Neural cell (in vitro differentiated cells): ENCODE results near the gene IFT81. TPM values are rescaled to one million over a fixed set of nuclear protein-coding genes. Genes with fewer than 3 reads are reported as not detected.

Experiments
- H2AFZ ChIP-seq: fragments of 200-600, 300-800 bp; sonication (generic), shearing (Covaris generic); 2 replicates; pipeline ENCODE4 v1.6.0; 2014; ENCODE audit warnings: low read depth, mild to moderate bottlenecking, antibody characterized with exemption, low read length, moderate library complexity
- H3F3A ChIP-seq: fragments of 200-600 bp; shearing (Covaris generic); 2 replicates; pipeline ENCODE4 v1.6.1; 2016; ENCODE audit warnings: mild to moderate bottlenecking, moderate library complexity, mixed read lengths, antibody characterized with exemption, low read length; ENCODE audit not compliant: insufficient read depth, poor library complexity, severe bottlenecking
- H3K27ac ChIP-seq: fragments of 200-600, 300-800 bp; sonication (generic), shearing (Covaris generic); 2 replicates; pipeline ENCODE4 v1.5.1; 2014; ENCODE audit warnings: mild to moderate bottlenecking, low read length, moderate library complexity
- H3K27me3 ChIP-seq: fragments of 300-800, 200-600 bp; sonication (generic), shearing (Covaris generic); 2 replicates; pipeline ENCODE4 v1.6.0; 2014; ENCODE audit warnings: mild to moderate bottlenecking, low read depth, low read length, moderate library complexity; ENCODE audit not compliant: insufficient read depth
- H3K36me3 ChIP-seq: fragments of 300-800, 200-600 bp; sonication (generic), shearing (Covaris generic); 2 replicates; pipeline ENCODE4 v1.5.1; 2014; ENCODE audit warnings: mild to moderate bottlenecking, antibody characterized with exemption, low read length, moderate library complexity; ENCODE audit not compliant: insufficient read depth
- H3K4me2 ChIP-seq: fragments of 300-800, 200-600 bp; sonication (generic), shearing (Covaris generic); 2 replicates; pipeline ENCODE4 v1.6.0; 2014; ENCODE audit warnings: mild to moderate bottlenecking, low read length
- H3K4me3 ChIP-seq: fragments of 300-800, 200-600 bp; sonication (generic), shearing (Covaris generic); 2 replicates; pipeline ENCODE4 v1.5.1; 2014; ENCODE audit warnings: mild to moderate bottlenecking, low read length, moderate library complexity
- H3K79me2 ChIP-seq: fragments of 200-600 bp; shearing (Covaris generic); replicated peaks from 2 replicates; pipeline ENCODE4 v1.6.0; 2014; ENCODE audit warnings: mild to moderate bottlenecking, low read length, moderate library complexity; ENCODE audit not compliant: insufficient read depth
- H3K9ac ChIP-seq: fragments of 300-800, 200-600 bp; sonication (generic), shearing (Covaris generic); 2 replicates; pipeline ENCODE4 v1.6.1; 2016; ENCODE audit warnings: mild to moderate bottlenecking, low read length, mixed read lengths
- H3K9me2 ChIP-seq: fragments of 200-600 bp; shearing (Covaris generic); 2 replicates; pipeline ENCODE4 v1.6.1; 2016; ENCODE audit warnings: mild to moderate bottlenecking, low read length, mixed read lengths; ENCODE audit not compliant: insufficient read depth
- H3K9me3 ChIP-seq: fragments of 200-600, 300-800 bp; sonication (generic), shearing (Covaris generic); 2 replicates; pipeline ENCODE4 v1.6.1; 2016; ENCODE audit warnings: mild to moderate bottlenecking, mixed run types, low read length, moderate library complexity, mixed read lengths
- H4K20me1 ChIP-seq: fragments of 200-600 bp; shearing (Covaris generic); 2 replicates; pipeline ENCODE4 v1.6.1; 2016; ENCODE audit warnings: mild to moderate bottlenecking, mixed run types; ENCODE audit not compliant: insufficient read depth
- CTCF ChIP-seq: fragments of 450-650 bp; IDR thresholded peaks from 2 replicates; pipeline ENCODE4 v1.5.1; 2014; ENCODE audit warnings: antibody characterized with exemption, mild to moderate bottlenecking, moderate library complexity; ENCODE audit not compliant: poor library complexity, severe bottlenecking
- EP300 ChIP-seq: fragments of 450-650 bp; conservative IDR thresholded peaks from 2 replicates; pipeline ENCODE4 v1.6.1; 2014; ENCODE audit warnings: antibody characterized with exemption, mild to moderate bottlenecking, moderate library complexity; ENCODE audit not compliant: poor library complexity, severe bottlenecking
- EZH2 ChIP-seq: fragments of 200-600, 300-800 bp; shearing (Covaris generic), sonication (generic); IDR thresholded peaks from 2 replicates; pipeline ENCODE4 v1.6.1; 2014; ENCODE audit warnings: antibody characterized with exemption, low read length, borderline replicate concordance, mild to moderate bottlenecking; ENCODE audit not compliant: insufficient read depth, poor library complexity, severe bottlenecking
- MXI1 ChIP-seq: fragments of 450-650 bp; conservative IDR thresholded peaks from 2 replicates; pipeline ENCODE4 v1.6.1; 2014; ENCODE audit warnings: antibody characterized with exemption, mild to moderate bottlenecking; ENCODE audit not compliant: poor library complexity, severe bottlenecking
- POLR2AphosphoS5 ChIP-seq: IDR thresholded peaks from 2 replicates; pipeline ENCODE4 v1.6.1; 2012
- RAD21 ChIP-seq: fragments of 450-650 bp; conservative IDR thresholded peaks from 2 replicates; pipeline ENCODE4 v1.6.1; 2014; ENCODE audit warnings: antibody characterized with exemption, mild to moderate bottlenecking, moderate library complexity
- REST ChIP-seq: IDR thresholded peaks from 2 replicates; pipeline ENCODE4 v1.6.1; 2012; ENCODE audit warnings: borderline replicate concordance
- SMC3 ChIP-seq: fragments of 450-650 bp; conservative IDR thresholded peaks from 2 replicates; pipeline ENCODE4 v1.6.1; 2014; ENCODE audit warnings: antibody characterized with exemption, mild to moderate bottlenecking, moderate library complexity; ENCODE audit not compliant: poor library complexity
- TAF1 ChIP-seq: IDR thresholded peaks from 2 replicates; pipeline ENCODE4 v1.6.1; 2012; ENCODE audit warnings: low read depth
- polyA plus RNA-seq: library from polyadenylated mRNA; depleted of rRNA; stranded (reverse); fragments of >200 nt; gene quantifications from 2 replicates; pipeline ENCODE4 v1.2.3, GENCODE V29; 2014

The IFT81 gene
- polyA plus RNA-seq, 1 donor from 2014 or later: 120 TPM

- H3K9ac ChIP-seq: no peak overlapping the region
- H3K9me3 ChIP-seq: no peaks in the 10 kb centered on the region
- H4K20me1 ChIP-seq: no peaks in the 10 kb centered on the region
- no peak overlapping the region for H2AFZ ChIP-seq
- no peaks in the 10 kb centered on the region for H3K79me2 ChIP-seq
- no peak overlapping the region for H3K4me3 ChIP-seq
- H3K4me2 ChIP-seq: no peak overlapping the region
- no peaks in the 10 kb centered on the region for H3F3A ChIP-seq
- H3K27ac ChIP-seq: no peak overlapping the region
- no peaks in the 10 kb centered on the region for H3K9me2 ChIP-seq
- H3K27me3 ChIP-seq: no peaks in the 10 kb centered on the region
- no peaks in the 10 kb centered on the region for H3K36me3 ChIP-seq
- TF ChIP-seq MXI1: no peak
- TF ChIP-seq RAD21: no peak
- no peak for TF ChIP-seq EZH2
- no peak for TF ChIP-seq TAF1
- no peak for TF ChIP-seq SMC3
- no peak for TF ChIP-seq POLR2AphosphoS5
- TF ChIP-seq CTCF: no peak
- no peak for TF ChIP-seq REST
- TF ChIP-seq EP300: no peak
These were observed 98.3 kb downstream of the IFT81 start for GRCh38 chr12:110222433-110222832.

- no peak overlapping the region for H3K9ac ChIP-seq
- H3K79me2 ChIP-seq: no peaks in the 10 kb centered on the region
- H3K4me3 ChIP-seq: no peak overlapping the region
- no peaks in the 10 kb centered on the region for H4K20me1 ChIP-seq
- H3K4me2 ChIP-seq: no peak overlapping the region
- no peaks in the 10 kb centered on the region for H3F3A ChIP-seq
- TF ChIP-seq SMC3 (no peak), POLR2AphosphoS5 (no peak), MXI1 (no peak), CTCF (no peak), RAD21 (no peak), EP300 (no peak), TAF1 (no peak), REST (no peak), EZH2 (no peak)
- no peak overlapping the region for H3K27ac ChIP-seq
- H2AFZ ChIP-seq: no peak overlapping the region
- no peaks in the 10 kb centered on the region for H3K9me3 ChIP-seq
- no peaks in the 10 kb centered on the region for H3K36me3 ChIP-seq
- no peaks in the 10 kb centered on the region for H3K9me2 ChIP-seq
- no peaks in the 10 kb centered on the region for H3K27me3 ChIP-seq
These were observed 99.7 kb downstream of the IFT81 start for GRCh38 chr12:110223777-110224378.
